Measurements from ENCODE around the gene SLC2A4.

DNA sequence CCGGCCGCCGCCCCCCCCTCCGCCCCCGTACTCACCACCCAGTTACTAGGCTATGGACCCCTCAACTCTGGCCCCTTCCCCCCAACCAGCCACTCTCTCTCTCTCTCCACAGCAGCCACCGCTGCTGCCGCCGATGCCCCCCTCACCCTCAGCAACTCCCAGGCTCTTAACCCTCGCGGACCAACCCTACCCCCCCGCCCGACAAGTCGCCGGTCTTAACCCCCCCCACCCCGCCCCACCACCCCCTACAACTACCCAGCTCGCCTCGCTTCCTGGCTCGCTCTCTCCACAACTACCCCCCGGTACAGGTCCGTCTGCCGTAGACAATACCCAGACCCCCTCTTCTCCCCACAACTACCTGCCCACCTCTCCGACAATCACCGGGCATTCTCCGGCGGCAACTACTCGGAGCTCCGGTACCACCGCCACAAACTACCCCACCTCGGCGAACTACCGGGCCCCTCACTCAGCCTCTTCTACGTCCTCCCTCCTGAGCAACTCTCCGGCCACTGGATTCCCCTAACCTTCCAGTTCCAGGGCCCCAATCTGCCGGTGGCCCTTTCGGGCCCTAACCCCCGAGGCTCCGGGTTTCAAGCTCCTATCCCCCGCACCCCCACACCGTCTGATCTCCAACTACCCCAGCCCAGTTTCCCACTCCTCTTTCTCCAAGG lies 43.0 kb upstream of the SLC2A4 start:
- TF ChIP-seq ZFP36 (IDR thresholded peaks at IDR 0.05; ENCODE audit: borderline replicate concordance, partially characterized antibody) (no peak), JUNB (IDR thresholded peaks at IDR 0.05) (no peak), EP300 (IDR thresholded peaks at IDR 0.05) (no peak), POLR2A (IDR thresholded peaks at IDR 0.05; ENCODE audit: low read length) (no peak), KDM5A (IDR thresholded peaks at IDR 0.05) (no peak), HOXB5 (CRISPR knock-in tag; IDR thresholded peaks at IDR 0.05) (no peak)
- TF ChIP-seq, protein P1, sequence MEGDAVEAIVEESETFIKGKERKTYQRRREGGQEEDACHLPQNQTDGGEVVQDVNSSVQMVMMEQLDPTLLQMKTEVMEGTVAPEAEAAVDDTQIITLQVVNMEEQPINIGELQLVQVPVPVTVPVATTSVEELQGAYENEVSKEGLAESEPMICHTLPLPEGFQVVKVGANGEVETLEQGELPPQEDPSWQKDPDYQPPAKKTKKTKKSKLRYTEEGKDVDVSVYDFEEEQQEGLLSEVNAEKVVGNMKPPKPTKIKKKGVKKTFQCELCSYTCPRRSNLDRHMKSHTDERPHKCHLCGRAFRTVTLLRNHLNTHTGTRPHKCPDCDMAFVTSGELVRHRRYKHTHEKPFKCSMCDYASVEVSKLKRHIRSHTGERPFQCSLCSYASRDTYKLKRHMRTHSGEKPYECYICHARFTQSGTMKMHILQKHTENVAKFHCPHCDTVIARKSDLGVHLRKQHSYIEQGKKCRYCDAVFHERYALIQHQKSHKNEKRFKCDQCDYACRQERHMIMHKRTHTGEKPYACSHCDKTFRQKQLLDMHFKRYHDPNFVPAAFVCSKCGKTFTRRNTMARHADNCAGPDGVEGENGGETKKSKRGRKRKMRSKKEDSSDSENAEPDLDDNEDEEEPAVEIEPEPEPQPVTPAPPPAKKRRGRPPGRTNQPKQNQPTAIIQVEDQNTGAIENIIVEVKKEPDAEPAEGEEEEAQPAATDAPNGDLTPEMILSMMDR (IDR thresholded peaks at IDR 0.05) = no peak
